HG02943 (cell line): ENCODE measurements around the gene SLC10A2.
"Not testable (repeated sequence)": the region's sequence is repeated elsewhere in the genome, so short reads cannot be mapped to it uniquely, and the experiment has no call there.

Source experiments
- ATAC-seq: cut with Tn5 transposase; IDR thresholded peaks from one replicate; pipeline ENCODE4 v1.9.1; 2021; ENCODE audit warnings: mild to moderate bottlenecking, low read depth, moderate library complexity; ENCODE audit not compliant: unreplicated experiment

SLC10A2 gene, protein sequence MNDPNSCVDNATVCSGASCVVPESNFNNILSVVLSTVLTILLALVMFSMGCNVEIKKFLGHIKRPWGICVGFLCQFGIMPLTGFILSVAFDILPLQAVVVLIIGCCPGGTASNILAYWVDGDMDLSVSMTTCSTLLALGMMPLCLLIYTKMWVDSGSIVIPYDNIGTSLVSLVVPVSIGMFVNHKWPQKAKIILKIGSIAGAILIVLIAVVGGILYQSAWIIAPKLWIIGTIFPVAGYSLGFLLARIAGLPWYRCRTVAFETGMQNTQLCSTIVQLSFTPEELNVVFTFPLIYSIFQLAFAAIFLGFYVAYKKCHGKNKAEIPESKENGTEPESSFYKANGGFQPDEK

DNA sequence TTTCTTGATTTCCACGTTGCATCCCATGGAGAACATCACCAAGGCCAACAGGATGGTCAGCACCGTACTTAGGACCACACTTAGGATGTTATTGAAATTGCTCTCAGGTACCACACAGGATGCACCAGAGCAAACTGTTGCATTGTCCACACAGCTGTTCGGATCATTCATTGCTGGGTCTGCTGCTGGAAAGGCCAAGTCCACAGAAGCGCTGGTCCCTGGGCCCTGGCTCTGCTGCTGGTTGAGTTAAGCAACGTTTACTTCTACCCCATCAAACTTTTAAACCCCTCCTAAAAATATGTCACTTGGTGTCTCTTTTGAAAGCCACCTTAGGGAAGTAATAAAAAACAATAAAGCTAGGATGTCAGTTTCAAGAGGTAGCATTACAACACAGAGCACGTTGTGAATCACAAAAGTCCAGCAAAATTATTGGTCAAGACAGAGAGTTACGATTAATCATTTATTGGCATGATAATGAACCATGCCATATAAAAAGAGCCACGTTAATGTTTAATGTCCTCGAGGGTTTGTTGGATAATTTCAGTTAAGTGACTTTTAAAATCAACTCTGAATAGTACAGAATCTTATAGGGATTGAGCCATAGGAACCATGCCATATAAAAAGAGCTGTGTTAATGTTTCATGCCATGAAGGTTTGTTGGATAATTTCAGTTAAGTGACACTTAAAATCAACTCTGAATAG, at the start of gene SLC10A2:
TSS of gene SLC10A2 (minus strand) at position 339 of the 702 bp plus-strand sequence. CDS start at position 171, 168 bp downstream.
- no peak for ATAC-seq

DNA sequence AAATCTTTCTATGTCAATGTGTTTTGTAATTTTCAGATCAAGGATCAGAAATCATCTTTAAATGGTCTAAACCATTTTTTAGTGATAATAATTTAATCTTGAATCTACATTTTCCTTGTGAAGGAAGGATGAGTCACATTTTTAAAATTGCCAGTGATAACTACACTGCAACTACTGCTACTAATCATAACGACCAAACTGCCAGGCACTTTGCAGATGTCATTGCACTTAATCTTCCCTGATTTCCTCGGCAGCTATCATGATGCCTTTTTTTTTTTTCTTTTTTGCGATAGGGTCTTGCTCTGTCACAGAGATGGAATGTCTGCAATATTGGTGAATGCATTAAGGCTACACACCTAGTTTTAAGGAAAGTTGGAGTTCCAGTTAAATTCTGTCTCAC, 41.4 kb upstream of the SLC10A2 start:
- ATAC-seq, result no peak

DNA sequence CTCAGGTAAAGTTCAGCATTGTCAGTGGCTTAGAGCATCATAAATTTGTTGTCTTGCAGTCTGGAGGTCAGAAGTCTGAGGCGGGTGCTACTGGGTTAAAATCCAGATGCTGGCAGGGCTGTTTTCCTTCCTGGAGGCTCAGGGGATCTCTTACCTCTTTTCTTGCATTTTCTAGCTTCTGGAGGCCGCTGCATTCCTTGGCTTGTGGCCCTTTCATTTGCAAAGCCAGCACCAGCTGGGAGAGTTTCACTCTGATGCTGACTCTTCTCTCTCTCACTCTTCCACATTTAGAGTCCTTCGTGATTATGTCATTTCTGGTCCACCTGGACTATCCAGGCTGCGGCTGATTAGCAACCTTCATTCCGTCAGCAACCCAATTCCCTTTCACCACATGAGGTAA, 38.1 kb upstream of the SLC10A2 start:
- ATAC-seq, result no peak

DNA sequence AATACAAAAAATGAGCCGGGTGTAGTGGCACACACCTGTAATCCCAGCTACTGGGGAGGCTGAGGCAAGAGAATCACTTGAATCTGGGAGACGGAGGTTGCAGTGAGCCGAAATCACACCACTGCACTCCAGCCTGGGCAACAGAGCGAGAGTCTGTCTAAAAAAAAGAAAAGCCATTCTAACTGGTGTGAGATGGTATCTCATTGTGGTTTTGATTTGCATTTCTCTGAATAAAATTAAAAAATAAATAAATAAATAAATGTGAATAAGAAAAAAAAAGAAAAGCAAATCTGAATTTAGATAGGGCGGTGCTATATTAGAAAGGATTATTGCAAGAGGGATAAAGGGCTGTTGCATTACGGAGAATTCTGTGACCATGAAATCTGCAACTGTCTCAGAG, 37.2 kb upstream of the SLC10A2 start:
- ATAC-seq, result not testable (repeated sequence)

DNA sequence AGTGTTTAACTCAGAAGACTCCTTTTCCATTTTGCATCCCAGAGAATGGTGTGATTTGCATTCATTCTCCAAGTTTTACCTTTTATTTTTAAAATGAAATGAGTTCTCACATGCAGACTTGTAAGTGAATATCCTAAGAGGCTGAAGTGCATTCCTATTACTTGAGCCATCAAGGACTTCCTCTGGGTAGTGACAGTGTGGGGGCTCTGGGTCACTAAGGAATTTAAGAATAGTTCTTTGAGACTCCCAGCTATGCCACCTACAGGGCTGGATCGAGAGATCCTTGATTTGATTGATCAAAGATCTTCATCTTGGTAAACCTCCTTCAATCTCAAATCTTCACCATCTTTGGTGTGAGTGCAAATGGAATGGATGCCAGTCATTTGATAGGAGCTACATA, 36.3 kb upstream of the SLC10A2 start:
- no peak for ATAC-seq

DNA sequence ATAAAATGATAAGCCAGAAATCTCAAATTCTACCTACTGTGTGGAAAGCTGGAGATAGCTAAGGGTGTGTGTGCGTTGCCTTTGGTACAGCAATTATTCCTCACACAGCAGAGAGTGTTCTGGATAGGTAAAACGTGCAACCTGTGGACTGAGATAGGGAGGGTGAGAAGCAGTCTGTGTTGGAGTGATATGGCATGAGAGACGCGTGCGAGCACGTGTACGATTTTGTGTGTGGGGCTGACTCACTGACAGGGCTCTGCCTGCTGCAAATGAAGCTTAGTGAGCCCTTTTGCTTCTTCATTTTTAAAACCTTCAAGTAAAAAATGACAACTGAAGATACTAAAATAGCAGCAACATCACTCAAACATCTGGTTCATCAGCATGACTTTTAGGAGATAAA, 35.7 kb upstream of the SLC10A2 start:
- no peak for ATAC-seq

DNA sequence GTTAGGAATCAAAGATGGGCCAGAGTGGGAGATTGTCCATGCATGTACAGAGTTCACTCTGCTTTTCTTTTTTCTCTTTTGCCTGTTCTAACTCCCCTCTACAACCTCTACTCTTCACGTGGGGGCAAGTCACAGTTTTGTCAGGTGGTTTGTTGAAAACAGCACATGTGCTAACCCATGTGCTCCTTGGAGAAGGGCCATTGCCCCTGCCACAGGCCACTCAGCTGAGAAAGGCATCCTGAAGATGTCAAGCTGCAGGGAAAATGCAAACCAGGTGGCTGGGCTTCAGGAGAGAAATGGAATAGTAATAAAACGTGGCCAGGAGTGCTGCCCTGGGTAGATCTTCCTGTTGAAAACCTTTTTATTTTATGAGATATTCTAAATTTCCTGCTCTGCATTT, 35.3 kb upstream of the SLC10A2 start:
- no peak for ATAC-seq

DNA sequence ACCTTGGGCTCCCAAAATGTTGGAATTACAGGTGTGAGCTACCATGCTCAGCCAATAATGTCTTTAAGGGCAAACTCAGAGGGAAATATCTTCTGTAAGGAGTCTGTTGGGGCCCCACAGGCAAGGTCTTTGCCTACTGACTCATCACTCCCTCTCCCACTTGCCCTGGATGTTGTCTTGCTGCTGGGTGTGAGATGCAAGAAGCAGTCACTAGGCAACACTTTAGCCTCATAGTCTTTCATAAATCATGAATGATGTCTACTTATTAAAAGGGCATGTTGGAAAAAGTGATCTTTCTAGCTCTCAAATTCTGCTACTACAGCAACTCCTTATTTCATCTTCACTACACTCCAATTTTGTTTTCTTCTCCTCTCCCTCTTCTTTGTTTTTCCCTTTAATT, 34.6 kb upstream of the SLC10A2 start:
- no peak for ATAC-seq

DNA sequence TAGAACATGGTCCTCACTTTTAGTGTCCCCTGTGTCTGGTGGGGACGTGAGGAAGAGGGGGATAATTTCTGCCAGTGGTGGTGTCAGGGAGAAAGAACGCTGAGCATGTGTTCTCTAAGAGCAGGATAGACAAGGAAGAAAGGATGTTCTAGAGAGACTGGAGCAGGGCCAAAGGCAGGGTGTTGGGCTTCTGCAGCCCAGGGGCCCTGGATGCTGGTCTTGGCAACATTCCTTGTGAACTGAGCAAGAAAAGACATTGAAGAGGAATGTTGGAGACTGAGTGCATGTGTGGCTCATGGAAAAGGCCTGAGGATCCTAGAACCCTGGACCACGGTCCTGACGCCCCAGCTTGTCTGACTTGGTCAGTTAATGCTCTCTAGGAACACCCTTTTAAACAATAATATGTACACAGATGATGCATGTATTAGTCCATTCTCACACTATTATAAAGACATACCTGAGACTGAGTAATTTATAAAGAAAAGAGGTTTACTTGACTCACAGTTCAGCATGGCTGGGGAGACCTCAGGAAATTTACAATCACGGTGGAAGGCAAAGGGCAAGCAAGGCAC, 33.6 kb upstream of the SLC10A2 start:
- no peak for ATAC-seq

DNA sequence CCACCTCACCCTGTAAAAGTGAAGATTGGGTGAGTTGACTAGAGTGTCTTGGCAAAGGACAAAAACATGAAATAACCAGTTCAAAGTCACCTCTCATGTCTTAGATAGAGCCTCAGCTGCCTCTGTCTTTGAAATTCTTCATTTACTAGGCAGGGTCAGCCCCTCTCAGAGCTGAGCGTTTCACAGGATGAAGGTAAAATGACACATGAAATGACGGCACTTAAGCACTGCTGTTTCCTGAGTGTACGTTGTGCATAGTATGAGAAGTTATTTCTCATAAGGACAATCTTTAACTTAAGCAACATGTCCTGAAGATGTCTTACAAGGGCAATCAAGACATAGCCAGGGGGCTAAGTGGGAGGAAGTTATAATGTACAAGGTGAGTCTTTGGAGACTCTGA, 32.3 kb upstream of the SLC10A2 start:
- ATAC-seq, result no peak

DNA sequence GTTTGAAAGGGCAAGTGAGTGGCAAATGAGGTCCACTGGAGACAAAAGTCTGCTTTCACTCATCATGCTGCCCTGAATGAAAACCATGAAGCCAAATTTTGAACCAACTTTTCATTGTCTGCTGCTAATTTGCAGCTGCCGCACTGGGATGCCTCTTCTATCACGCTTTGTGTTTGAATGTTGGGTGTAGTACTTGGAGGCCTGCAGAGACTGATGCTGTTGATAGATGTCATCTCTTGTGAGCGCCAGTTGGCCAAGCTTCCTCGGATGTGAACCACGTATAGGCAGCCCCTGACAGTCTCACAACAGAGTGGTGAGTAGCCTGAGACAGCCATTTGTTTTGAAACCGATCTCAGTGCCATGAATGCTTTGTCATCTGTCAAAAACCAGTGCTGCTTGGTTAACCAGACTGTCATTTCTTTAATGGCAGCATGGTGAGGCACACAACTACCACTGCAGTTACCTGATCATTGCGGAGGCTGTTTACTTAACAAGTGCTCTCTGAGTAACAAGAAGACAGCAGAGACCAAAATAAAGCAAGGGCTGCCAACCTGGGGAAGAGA, 31.2 kb upstream of the SLC10A2 start:
- ATAC-seq, result no peak

DNA sequence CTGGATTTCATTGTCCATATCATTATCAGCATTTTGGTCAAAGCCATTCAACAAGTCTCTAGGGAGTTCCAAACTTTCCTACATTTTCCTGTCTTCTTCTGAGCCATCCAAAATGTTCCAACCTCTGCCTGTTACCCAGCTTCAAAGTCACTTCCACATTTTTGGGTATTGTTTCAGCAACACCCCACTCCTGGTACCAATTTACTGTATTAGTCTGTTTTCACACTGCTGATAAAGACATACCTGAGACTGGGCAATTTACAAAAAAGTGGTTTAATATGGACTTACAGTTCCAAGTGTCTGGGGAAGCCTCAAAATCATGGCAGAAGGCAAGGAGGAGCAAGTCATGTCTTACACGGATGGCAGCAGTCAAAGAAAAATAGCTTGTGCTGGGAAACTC, 27.4 kb upstream of the SLC10A2 start:
- ATAC-seq, result not testable (repeated sequence)

DNA sequence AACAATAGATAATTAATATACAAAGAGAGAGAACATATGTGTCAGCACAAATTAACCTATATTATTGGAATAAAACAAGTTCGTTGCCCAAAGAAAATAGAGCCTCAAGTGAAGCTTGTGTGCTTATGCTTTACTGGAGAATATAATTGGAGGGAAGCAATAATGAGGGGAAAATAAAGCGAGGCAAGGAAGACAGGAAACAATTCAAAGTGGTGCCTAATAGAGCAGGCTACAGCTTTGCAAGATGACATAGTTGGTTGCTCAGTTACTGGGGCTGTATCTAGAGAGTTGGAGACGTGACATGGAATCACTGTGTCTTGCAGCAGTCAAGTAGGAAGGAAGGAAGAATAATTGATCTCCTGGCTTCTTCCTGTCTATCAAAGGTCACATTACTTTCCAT, 21.1 kb upstream of the SLC10A2 start:
- no peak for ATAC-seq

DNA sequence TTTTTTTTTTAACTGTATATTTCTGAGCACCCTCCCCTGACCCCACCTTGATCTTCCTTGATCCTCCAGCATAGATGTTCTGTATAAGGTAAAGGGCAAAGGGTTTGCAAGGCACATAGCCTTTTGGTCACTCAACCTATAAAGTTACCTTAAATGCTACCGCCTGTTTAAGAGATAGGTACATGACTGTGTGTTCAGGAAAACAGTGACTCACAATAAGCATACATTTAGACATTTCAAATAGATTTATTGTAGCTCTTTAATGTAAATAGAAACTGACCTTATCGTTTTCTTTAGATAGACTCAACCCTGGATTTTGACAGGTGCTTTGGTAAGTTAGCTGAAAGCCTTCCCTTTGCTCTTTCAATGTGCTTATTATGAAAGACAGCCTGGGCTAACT, 15.2 kb upstream of the SLC10A2 start:
- ATAC-seq, result no peak

DNA sequence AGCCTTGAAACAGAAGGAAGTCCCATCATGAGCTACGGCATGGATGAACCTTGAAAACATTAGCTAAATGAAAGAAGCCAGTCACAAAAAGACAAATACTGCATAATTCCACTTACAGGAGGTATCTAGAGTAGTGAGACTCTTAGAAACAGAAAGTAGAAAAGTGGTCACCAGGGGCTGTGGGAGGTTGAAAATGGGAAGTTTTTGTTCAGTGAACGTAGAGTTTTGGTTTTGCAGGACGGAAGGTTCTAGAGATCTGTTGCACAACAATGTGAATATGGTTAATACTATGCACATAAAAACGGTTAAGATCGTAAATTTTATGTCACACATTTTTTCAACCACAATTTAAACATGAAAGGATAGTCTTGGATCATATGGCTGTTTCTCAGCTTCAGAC, 11.9 kb upstream of the SLC10A2 start:
- peak; percentile 93 for ATAC-seq

DNA sequence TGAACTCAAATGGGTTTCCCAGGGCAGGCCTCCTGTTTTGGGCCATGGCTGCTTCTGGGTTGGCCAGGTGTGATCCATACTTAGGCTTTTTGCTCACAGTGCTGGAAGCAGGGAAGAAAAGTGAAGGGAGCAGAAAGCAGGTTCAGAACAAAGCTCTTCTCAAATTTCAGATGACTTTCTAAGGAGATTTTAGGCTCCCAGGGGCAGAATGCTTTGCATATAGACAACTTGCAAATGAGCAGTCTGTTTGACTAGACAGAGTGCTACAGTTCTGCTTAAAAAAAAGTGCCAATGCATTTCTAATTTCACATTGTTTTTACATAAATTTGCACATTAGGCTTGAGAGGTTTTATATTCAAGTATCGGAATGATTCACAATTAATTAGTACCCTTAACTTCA, 2.6 kb upstream of the SLC10A2 start:
- no peak for ATAC-seq

DNA sequence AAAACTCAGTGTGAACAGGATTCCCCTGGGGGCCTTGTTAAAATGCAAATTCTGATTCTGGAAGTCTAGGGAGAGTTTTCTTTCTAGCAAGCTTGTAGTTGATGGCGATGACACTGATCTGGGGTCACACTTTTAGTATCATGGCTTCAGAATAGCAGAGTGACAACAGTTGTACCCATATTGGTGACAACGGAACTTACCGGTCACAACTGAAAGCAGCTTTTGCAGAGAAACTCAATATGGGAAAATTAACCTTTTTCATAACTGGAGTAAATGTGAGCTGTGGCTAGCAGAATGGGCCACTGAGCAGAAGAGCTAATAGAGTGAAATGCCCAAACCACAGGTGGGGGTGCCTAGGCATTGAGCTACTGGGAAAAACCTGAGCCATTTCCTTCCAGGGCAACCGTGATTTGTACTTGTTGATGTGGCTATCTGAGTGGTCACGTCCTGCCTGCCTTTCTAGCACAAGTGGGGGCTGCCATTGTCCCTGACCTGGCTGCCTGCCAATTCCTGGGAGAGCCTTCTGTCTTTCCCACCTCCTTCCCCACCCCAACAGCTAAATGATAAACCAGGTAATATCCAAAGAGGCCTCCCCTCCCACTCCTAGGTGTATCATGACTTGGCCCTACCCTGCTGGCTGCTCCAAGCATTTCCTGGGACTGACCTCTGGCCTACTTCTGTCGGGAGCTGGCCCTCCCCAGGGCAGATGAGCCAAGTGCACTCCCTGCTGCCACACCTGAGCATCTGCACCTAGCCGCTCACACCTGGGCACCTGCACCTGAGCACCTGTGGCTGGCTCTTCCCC, 1.7 kb upstream of the SLC10A2 start:
- no peak for ATAC-seq

DNA sequence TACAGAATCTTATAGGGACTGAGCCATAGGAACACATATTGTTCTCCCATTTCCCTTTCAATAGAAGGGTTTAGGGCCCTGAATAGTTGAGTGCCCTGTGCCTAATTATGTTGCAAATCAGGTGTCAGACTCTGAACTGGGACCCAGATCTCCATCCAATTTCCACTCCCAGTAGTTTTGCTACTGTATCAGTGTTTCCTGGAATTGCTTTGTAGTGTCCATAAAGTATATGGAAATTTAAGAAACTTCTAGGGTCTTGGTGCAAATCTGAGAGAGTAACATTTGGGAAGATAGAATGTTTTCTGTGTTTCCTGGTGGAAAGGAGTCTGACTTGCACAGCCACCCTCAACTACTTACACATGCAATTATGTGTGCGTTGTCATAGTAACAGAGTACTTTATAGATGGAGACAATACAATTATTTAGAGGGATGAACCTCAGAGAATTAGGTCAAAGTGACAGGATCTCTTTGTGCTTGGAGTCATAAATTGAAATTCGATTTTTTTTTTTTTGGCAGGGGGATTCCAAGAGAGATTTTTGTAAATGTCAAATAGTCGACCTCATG, 646 bp upstream of the SLC10A2 start:
- ATAC-seq, result no peak

DNA sequence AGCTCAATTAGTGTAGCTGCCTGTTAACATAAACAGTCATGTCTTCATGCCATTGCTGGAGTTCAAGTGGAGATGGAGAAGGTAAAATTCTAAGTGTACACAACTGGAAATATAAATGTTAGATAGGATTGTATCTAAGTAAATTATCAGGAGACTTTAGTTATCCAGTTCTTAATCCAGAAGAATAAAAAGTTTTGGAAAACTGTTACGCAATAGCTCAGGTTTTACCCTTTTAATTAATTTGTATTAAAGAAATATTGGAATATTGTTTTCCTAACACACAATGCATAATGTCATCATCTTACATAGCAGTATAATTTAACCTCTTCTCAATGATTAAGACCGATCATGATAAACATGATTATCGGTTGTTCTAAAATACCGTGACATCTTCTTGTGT, 2.8 kb downstream of the SLC10A2 start:
- ATAC-seq, result no peak

DNA sequence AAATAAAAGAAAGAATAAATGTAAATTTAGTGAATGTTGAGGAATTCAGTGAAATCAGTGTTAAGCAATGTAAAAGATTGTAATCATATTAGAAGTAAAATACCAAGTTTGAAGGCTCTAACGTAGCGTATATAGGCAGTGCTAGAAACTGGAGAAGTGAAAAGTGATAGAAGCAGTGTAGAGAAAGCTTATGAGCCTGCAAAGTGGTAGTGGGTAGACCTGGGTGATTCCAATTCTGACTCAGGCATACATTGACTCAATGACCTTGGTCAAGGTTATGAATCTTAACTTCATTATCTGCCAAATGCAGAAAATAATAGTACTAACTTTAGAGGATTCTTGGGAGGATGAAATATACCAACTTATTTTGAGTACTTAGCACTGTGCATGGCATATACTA, 4.1 kb downstream of the SLC10A2 start:
- ATAC-seq, result no peak
